Thoracic aorta (tissue), 2 donors: ENCODE data around the gene UBR1. TPM values are rescaled to one million over a fixed set of nuclear protein-coding genes. Genes with fewer than 3 reads are reported as not detected.

Experiments
- ATAC-seq: fragments of 150-250 bp; one replicate; pipeline ENCODE4 v1.8.0; 2017; ENCODE audit warnings: low read depth; ENCODE audit not compliant: insufficient number of reproducible peaks, low FRiP score
- DNase-seq: peaks from one replicate; pipeline ENCODE4 v3.0.0-alpha.2; 2020; ENCODE audit warnings: low spot score
- H3K27ac ChIP-seq, 2 donors: fragments of 200-600 bp; sonication (generic); 1 replicate in 1 of 2; 2 replicates in 1 of 2; pipeline ENCODE4 v1.5.1; 2016; ENCODE audit warnings: mild to moderate bottlenecking in 2 of 2, moderate library complexity in 2 of 2
- H3K27me3 ChIP-seq: fragments of 200-600 bp; sonication (generic); replicated peaks from 2 replicates; pipeline ENCODE4 v1.6.0; 2016; ENCODE audit warnings: mild to moderate bottlenecking; ENCODE audit not compliant: insufficient read depth
- H3K36me3 ChIP-seq: fragments of 200-600 bp; sonication (generic); one replicate; pipeline ENCODE4 v1.5.1; 2016
- H3K4me1 ChIP-seq, 2 donors: fragments of 200-600 bp; sonication (generic); 1 replicate in 1 of 2; 2 replicates in 1 of 2; pipeline versions ENCODE4 v1.5.1 to v1.6.0; 2016; ENCODE audit warnings: low read depth in 2 of 2, mild to moderate bottlenecking in 1 of 2; ENCODE audit not compliant: control insufficient read depth in 1 of 2
- H3K4me3 ChIP-seq: fragments of 200-600 bp; sonication (generic); 2 replicates; pipeline ENCODE4 v1.5.1; 2016; ENCODE audit warnings: mild to moderate bottlenecking
- H3K9me3 ChIP-seq: fragments of 200-600 bp; sonication (generic); 2 replicates; pipeline ENCODE4 v1.5.1; 2016
- CTCF ChIP-seq: fragments of 200-600 bp; sonication (generic); IDR thresholded peaks from one replicate; pipeline ENCODE4 v1.5.1; 2019; ENCODE audit warnings: antibody characterized with exemption
- total RNA-seq, 2 donors: library from RNA; depleted of rRNA; stranded (reverse); fragments of >200 nt; gene quantifications; one replicate each; pipeline versions ENCODE4 v1.1.0 to v1.2.3, GENCODE V29; 2016

The UBR1 gene
- total RNA-seq, 2 donors from 2014 or later = 30.6 to 70.4 TPM

- Histone ChIP-seq H3K27ac (no peak overlapping the region), H3K9me3 (no peaks in the 10 kb centered on the region), H3K4me3 (no peak overlapping the region), H3K27me3 (no peaks in the 10 kb centered on the region), H3K4me1 (peaks cover 19 to 25% of the 10 kb centered on the region in 2 donors), H3K36me3 (no peaks in the 10 kb centered on the region)
- ATAC-seq (no peak), DNase-seq (no peak)
- no peak for TF ChIP-seq CTCF
Measured at GRCh38 chr15:43107751-43108150, 1.9 kb upstream of the UBR1 start.

GRCh38 chr15:43106486-43106829 lies 620 bp upstream of the UBR1 start:
- H3K36me3 ChIP-seq = no peaks in the 10 kb centered on the region
- peak overlapping the region; percentile 97 for H3K4me3 ChIP-seq
- no peaks in the 10 kb centered on the region for H3K9me3 ChIP-seq
- DNase-seq = no peak
- ATAC-seq = no peak
- peak overlapping the region; percentile 88 to 97 for H3K27ac ChIP-seq
- peaks cover 21 to 25% of the 10 kb centered on the region in 2 donors for H3K4me1 ChIP-seq
- no peaks in the 10 kb centered on the region for H3K27me3 ChIP-seq
- TF ChIP-seq CTCF = no peak

- peaks cover 4% of the 10 kb centered on the region for H3K36me3 ChIP-seq
- ATAC-seq = no peak
- peak overlapping the region; percentile 97 for H3K4me3 ChIP-seq
- peak overlapping the region; percentile 88 to 97 for H3K27ac ChIP-seq
- H3K4me1 ChIP-seq = peaks cover 21 to 25% of the 10 kb centered on the region in 2 donors
- H3K27me3 ChIP-seq = no peaks in the 10 kb centered on the region
- H3K9me3 ChIP-seq = no peaks in the 10 kb centered on the region
- no peak for TF ChIP-seq CTCF
- no peak for DNase-seq
Measured at GRCh38 chr15:43105077-43105736, 631 bp downstream of the UBR1 start.

GRCh38 chr15:43104426-43104825 lies 1.4 kb downstream of the UBR1 start:
- ATAC-seq (no peak), DNase-seq (no peak)
- TF ChIP-seq CTCF = no peak
- H3K9me3 ChIP-seq = no peaks in the 10 kb centered on the region
- H3K27ac ChIP-seq = no peak overlapping the region
- H3K36me3 ChIP-seq = peaks cover 10% of the 10 kb centered on the region
- H3K4me1 ChIP-seq = peaks cover 21 to 25% of the 10 kb centered on the region in 2 donors
- peak overlapping the region; percentile 97 for H3K4me3 ChIP-seq
- H3K27me3 ChIP-seq = no peaks in the 10 kb centered on the region

- H3K27ac ChIP-seq = no peak overlapping the region
- H3K9me3 ChIP-seq = no peaks in the 10 kb centered on the region
- no peak for TF ChIP-seq CTCF
- no peaks in the 10 kb centered on the region for H3K27me3 ChIP-seq
- peaks cover 10% of the 10 kb centered on the region for H3K36me3 ChIP-seq
- no peak for DNase-seq
- H3K4me3 ChIP-seq = no peak overlapping the region
- peaks cover 21 to 25% of the 10 kb centered on the region in 2 donors for H3K4me1 ChIP-seq
- no peak for ATAC-seq
Measured at GRCh38 chr15:43103907-43104306, 1.9 kb downstream of the UBR1 start.
